Nephron progenitor cell (in vitro differentiated cells): ENCODE data around the gene PRCD.

ENCODE experiments used
- DNase-seq: peaks from one replicate; pipeline ENCODE4 v3.0.0; 2021
- H3K27ac Mint-ChIP-seq: 2 replicates; pipeline ENCODE4 v1.8.0; 2021; ENCODE audit warnings: mild to moderate bottlenecking, moderate library complexity, mixed read lengths
- H3K27me3 Mint-ChIP-seq: 2 replicates; pipeline ENCODE4 v1.8.0; 2021; ENCODE audit warnings: mild to moderate bottlenecking, low read depth, mixed read lengths; ENCODE audit not compliant: poor library complexity
- H3K36me3 Mint-ChIP-seq: 2 replicates; pipeline ENCODE4 v1.8.0; 2021; ENCODE audit warnings: low read depth, mixed read lengths
- H3K4me1 Mint-ChIP-seq: 2 replicates; pipeline ENCODE4 v1.8.0; 2021; ENCODE audit warnings: mixed read lengths
- H3K4me3 Mint-ChIP-seq: 2 replicates; pipeline ENCODE4 v1.8.0; 2021; ENCODE audit warnings: mild to moderate bottlenecking, moderate library complexity, mixed read lengths
- H3K9me3 Mint-ChIP-seq: 2 replicates; pipeline ENCODE4 v1.8.0; 2021; ENCODE audit warnings: mild to moderate bottlenecking, moderate library complexity, mixed read lengths
- TF ChIP-seq, protein P1 (sequence below): fragments of 200-600 bp; sonication (generic); IDR thresholded peaks from 2 replicates; pipeline ENCODE4 v1.5.0; 2021; ENCODE audit warnings: antibody characterized with exemption

Gene PRCD

DNA sequence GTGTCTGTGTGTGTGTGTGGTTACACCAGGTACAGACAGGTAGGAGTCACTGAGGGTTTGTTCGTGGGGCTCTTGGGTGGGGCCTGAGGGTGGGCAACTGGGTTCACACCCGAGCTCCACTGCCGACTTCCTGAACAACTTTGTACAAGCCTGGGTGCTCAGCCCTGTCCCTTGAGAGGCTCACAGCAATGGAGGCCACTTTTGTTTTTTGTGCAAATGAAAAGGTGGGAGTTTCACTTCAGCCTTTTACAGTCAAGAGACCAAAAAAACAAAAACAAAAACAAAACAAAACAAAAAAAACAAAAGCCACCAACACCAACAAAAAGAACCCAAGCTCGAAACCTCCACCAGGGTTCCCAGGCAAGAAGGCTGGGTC is 41.0 kb upstream of the PRCD start:
- H3K9me3 Mint-ChIP-seq: no peaks in the 10 kb centered on the region

DNA sequence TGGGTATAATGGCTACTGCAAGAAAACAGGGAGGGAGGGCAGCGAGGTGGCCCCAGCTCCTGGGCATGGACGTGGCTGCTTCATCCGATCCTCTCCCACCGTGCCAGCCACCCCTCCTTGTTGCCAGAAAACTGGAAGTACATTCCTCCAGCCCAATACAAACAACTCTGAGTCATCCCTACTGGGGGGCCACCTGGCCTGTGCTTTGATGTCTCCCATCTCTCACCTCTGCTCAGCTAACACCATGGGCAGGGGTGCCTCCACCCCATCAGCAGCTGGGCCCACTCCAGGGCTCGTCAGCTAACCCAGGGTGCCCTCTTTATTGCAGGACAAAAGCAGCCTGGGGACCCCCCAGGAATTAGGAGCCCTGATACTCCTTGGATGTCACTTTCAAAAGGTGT is 40.6 kb upstream of the PRCD start:
- no peak overlapping the region for H3K27ac Mint-ChIP-seq
- H3K36me3 Mint-ChIP-seq: no peaks in the 10 kb centered on the region
- H3K4me3 Mint-ChIP-seq: peak overlapping the region; percentile 50
- TF ChIP-seq, protein P1, sequence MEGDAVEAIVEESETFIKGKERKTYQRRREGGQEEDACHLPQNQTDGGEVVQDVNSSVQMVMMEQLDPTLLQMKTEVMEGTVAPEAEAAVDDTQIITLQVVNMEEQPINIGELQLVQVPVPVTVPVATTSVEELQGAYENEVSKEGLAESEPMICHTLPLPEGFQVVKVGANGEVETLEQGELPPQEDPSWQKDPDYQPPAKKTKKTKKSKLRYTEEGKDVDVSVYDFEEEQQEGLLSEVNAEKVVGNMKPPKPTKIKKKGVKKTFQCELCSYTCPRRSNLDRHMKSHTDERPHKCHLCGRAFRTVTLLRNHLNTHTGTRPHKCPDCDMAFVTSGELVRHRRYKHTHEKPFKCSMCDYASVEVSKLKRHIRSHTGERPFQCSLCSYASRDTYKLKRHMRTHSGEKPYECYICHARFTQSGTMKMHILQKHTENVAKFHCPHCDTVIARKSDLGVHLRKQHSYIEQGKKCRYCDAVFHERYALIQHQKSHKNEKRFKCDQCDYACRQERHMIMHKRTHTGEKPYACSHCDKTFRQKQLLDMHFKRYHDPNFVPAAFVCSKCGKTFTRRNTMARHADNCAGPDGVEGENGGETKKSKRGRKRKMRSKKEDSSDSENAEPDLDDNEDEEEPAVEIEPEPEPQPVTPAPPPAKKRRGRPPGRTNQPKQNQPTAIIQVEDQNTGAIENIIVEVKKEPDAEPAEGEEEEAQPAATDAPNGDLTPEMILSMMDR: no peak
- DNase-seq: no peak
- H3K27me3 Mint-ChIP-seq: peaks cover 31% of the 10 kb centered on the region
- peaks cover 64% of the 10 kb centered on the region for H3K4me1 Mint-ChIP-seq
- no peaks in the 10 kb centered on the region for H3K9me3 Mint-ChIP-seq

More for the DNA sequence above, 41.0 kb upstream of the PRCD start:
- TF ChIP-seq, protein P1: no peak
- Mint-ChIP-seq H3K4me3 (peak overlapping the region; percentile 71), H3K4me1 (peaks cover 60% of the 10 kb centered on the region), H3K27ac (no peak overlapping the region), H3K36me3 (no peaks in the 10 kb centered on the region), H3K27me3 (peaks cover 33% of the 10 kb centered on the region)
- no peak for DNase-seq

DNA sequence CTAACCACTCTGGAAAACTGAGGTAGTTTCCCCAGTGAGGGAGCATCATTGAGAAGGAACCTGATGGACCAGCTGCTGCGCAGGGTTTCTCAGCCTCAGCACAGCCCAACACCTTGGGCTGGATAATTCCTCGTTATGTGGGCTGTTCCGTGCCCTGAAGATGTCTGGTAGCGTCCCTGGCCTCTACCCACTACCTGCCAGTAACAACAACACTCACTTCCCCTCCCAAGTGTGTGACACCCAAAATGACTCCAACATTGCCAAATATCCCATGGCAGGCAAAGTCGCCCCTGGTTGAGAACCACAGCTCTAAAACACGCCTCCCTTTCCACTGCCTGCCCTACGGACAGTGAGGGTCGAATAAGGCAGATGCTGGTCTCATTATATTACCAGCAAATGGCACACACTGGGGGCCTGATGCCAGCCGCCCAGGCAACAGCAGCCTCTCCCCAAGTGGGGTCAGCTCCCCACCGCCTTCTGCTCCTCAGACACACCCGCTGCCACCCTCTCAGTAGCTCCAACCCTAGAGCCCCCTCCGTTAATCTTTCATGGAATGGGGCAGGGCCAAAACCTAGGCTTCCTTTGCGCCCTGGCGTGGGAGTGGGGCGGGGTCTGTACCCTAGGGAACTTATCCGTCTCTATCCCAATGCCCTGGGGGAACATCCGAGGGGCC is 39.6 kb upstream of the PRCD start:
- no peak for DNase-seq
- peak overlapping the region; percentile 79 for H3K4me3 Mint-ChIP-seq
- no peaks in the 10 kb centered on the region for H3K36me3 Mint-ChIP-seq

DNA sequence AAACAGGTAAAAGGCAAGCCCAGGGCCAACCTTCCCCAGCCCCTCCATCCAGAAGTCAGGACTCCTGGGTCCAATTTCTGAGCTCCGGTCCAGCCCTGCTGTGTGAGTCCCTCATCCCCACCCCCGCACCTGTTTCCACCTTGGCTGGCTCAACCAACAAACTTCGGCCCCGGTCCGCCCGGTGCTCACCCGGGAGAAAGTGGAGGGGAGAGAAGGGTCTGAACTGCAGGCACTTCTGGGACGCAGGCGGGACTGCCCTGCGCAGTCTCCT is 39.2 kb upstream of the PRCD start:
- H3K36me3 Mint-ChIP-seq: no peaks in the 10 kb centered on the region
- TF ChIP-seq, protein P1: no peak
- no peaks in the 10 kb centered on the region for H3K9me3 Mint-ChIP-seq
- DNase-seq: no peak
- peaks cover 64% of the 10 kb centered on the region for H3K4me1 Mint-ChIP-seq
- no peak overlapping the region for H3K27ac Mint-ChIP-seq
- peaks cover 31% of the 10 kb centered on the region for H3K27me3 Mint-ChIP-seq
- H3K4me3 Mint-ChIP-seq: peak overlapping the region; percentile 79

More for the DNA sequence above, 39.6 kb upstream of the PRCD start:
- H3K27ac Mint-ChIP-seq: no peak overlapping the region
- peaks cover 64% of the 10 kb centered on the region for H3K4me1 Mint-ChIP-seq
- TF ChIP-seq, protein P1: no peak
- no peaks in the 10 kb centered on the region for H3K9me3 Mint-ChIP-seq
- peaks cover 31% of the 10 kb centered on the region for H3K27me3 Mint-ChIP-seq

DNA sequence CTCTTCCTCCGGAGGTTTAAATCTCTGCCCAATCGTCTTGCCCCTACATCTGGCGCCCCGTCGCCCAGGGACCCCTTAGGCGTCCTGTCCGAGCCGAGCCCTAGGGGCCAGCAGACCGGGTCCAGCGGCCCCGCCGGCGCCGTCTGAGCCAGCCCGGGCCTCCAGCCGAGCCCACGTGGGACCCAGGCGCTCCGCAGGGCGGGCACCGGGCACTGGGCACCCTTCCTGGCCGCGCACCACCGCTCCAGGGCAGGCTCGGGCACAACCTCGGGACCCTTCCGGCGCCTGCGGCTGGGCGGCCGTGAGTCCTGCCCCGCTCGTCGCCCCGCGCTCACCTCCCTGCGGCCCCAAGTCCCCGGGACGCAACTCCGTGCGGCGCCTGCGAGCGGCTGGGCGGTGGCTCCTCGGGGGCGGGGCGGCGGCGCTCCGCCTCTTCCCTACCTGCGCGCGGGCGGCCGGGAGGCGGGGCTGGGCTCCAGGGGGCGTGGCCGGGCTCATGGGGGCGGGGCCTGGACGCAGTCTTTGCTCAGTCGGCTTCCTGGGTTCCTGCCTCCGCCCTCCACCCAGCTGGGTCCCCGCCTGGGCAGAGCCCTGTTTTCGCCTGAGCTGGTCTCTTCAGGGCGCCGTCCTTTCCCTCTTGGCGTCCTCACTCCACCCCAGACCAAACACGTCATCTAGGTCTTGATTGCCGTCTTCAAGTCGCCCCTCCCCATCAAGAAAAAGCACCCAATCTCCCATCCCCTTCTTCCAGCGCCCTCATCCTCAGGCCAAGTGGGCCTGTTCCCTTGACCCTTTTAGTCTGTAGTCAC is 38.6 kb upstream of the PRCD start, which contains the start of gene RHBDF2:
TSS of gene RHBDF2 (minus strand) at position 406 of the 809 bp plus-strand sequence. CDS start 19,899 bp downstream, outside the sequence.
- peaks cover 64% of the 10 kb centered on the region for H3K4me1 Mint-ChIP-seq
- peaks cover 30% of the 10 kb centered on the region for H3K27me3 Mint-ChIP-seq
- peak within 1 kb of the TSS; percentile 81 for H3K4me3 Mint-ChIP-seq
- H3K9me3 Mint-ChIP-seq: no peaks in the 10 kb centered on the region
- peak; percentile 96 for DNase-seq
- H3K27ac Mint-ChIP-seq: no peak within 1 kb of the TSS
- TF ChIP-seq, protein P1: no peak
- H3K36me3 Mint-ChIP-seq: no peaks in the 10 kb centered on the region
